Measurements from ENCODE around the gene PLXNB3. TPM values are rescaled to one million over a fixed set of nuclear protein-coding genes. Genes with fewer than 3 reads are reported as not detected.

Gene PLXNB3
- polyA plus RNA-seq, 5 donors = 2.1 to 4.1 (median 3.7) TPM

DNA sequence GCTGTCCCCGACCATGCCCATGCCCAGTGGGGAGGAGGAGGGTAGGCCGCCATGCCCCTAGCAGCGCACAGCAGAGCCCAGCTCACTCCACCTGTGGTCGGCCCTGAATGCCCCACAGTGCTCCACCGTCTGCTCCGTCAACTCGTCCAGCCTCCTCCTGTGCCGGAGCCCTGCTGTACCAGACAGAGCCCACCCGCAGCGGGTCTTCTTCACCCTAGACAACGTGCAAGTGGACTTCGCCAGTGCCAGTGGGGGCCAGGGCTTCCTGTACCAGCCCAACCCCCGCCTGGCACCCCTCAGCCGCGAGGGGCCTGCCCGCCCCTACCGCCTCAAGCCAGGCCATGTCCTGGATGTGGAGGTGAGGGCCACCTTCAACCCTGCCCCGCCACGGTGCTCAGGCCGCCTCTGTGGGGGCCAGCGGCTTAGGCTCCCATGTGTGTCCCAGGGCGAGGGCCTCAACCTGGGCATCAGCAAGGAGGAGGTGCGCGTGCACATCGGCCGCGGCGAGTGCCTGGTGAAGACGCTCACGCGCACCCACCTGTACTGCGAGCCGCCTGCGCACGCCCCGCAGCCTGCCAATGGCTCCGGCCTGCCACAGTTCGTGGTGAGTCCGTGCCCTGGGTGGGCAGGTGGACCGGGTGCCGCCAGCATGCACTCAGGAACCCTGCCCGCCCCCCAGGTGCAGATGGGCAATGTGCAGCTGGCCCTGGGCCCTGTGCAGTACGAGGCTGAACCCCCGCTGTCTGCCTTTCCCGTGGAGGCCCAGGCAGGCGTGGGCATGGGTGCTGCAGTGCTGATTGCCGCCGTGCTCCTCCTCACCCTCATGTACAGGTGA lies 9.9 kb downstream of the PLXNB3 start:
- no peak for DNase-seq

DNA sequence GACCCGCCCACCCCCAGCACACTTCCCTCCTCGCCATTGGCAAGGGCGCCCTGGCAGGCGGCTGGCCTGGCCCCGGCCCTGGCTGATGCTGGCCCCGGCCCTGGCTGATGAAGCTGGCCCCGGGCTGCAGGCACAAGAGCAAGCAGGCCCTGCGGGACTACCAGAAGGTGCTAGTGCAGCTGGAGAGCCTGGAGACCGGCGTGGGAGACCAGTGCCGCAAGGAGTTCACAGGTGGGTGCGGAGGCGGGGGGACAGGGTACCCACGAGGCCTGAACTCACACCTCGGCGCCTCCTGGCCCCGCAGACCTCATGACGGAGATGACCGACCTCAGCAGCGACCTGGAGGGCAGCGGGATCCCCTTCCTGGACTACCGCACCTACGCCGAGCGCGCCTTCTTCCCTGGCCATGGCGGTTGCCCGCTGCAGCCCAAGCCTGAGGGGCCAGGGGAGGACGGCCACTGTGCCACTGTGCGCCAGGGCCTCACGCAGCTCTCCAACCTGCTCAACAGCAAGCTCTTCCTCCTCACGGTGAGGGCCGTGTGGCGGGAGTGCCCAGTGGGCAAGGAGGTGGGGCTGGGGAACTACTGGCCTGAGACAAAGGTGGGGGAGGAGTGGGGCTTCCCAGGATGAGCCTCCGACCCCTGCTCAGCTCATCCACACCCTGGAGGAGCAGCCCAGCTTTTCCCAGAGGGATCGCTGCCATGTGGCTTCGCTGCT lies 10.7 kb downstream of the PLXNB3 start:
- DNase-seq = no peak

- no peak for DNase-seq
Observed at GRCh38 chrX:153775293-153776119, 11.5 kb downstream of the PLXNB3 start.

- DNase-seq = no peak
Observed at GRCh38 chrX:153776120-153776599, 12.1 kb downstream of the PLXNB3 start.

GRCh38 chrX:153776611-153777045 lies 12.6 kb downstream of the PLXNB3 start:
- DNase-seq = no peak

DNA sequence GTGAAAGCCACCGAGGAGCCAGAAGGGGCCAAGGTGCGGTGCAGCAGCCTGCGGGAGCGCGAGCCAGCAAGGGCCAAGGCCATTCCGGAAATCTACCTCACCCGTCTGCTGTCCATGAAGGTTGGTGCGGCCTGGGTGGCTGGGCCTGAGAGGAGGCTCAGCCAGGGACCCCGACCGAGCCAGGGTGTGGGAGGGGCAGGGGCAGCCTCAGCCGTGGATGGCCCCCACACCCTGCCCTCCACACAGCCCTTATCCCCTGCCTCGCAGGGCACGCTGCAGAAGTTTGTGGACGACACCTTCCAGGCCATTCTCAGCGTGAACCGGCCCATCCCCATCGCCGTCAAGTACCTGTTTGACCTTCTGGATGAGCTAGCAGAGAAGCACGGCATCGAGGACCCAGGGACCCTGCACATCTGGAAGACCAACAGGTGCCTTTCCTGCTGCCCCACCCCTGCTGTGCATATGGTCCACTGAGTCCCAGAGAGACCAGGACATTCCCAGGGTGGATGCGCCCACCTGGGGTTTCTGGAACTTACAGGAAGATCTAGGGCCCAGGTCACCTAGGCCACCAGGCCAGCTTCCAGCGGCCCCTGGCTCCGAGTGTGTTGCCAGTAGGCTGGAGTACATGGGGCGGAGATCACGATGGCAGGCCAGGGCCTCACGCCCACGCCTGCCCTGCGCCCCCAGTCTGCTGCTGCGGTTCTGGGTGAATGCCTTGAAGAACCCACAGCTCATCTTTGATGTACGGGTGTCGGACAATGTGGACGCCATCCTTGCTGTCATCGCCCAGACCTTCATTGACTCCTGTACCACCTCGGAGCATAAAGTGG lies 13.4 kb downstream of the PLXNB3 start:
- DNase-seq = no peak

DNA sequence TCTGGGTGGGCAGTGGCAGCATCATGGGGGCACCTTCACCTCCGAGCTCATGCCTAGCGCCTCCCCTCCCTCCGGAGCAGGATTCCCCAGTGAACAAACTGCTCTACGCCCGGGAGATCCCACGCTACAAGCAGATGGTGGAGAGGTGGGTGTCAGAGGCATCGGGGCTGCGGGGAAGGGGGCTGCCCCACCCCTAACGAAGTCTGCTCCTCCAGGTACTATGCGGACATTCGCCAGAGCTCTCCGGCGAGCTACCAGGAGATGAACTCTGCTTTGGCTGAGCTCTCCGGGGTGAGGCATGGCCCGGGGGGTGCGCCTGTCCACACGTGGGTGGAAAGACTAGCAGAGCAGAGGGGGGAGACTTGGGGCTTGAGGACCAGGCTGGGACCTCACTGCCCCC lies 14.1 kb downstream of the PLXNB3 start:
- no peak for DNase-seq

GRCh38 chrX:153778684-153779101 lies 14.6 kb downstream of the PLXNB3 start:
- DNase-seq = no peak

DNA sequence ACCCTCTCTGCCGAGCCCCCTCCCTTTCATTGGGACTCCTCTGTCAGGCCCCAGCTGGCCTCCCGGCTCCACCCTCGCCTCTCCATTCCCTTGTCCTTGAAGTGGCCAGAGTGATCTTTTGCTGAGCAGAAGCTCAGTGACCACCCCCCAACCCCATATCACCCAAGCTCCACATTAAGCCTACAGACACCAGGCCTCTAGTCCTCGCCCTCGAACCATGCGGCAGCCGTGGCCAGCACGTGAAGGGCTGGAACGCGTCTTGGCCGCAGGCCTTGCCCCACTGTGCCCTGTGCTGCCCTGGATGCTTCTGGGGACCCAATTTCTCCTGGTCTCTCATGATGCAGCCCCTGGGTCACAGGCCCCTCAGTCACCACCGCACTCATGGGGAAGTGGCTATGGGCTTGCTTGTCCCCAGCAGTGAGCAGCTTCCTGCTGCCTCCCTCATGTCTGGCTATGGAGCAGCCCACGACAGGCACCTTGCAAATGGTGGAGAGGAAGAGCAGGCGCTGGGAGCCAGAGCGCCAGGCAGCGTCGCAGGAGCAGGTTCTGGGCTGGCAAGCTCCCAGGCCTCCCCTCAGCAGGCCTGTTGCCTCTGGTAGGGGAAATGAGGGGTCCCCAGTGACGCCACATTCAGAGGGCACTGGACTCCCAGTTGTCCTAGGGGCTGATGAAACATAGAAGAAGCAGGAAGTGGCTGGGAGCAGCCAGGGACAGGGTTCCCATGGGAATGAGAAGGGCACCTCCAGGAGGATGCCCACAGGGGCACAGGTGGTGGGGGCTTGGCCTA lies 16.0 kb downstream of the PLXNB3 start:
- no peak for DNase-seq

- DNase-seq = no peak
Observed at GRCh38 chrX:153780678-153781427, 16.8 kb downstream of the PLXNB3 start, which contains the start of gene SRPK3. SRPK3 (plus strand) TSS chrX:153781041; CDS start chrX:153781087, 46 bp downstream.

DNA sequence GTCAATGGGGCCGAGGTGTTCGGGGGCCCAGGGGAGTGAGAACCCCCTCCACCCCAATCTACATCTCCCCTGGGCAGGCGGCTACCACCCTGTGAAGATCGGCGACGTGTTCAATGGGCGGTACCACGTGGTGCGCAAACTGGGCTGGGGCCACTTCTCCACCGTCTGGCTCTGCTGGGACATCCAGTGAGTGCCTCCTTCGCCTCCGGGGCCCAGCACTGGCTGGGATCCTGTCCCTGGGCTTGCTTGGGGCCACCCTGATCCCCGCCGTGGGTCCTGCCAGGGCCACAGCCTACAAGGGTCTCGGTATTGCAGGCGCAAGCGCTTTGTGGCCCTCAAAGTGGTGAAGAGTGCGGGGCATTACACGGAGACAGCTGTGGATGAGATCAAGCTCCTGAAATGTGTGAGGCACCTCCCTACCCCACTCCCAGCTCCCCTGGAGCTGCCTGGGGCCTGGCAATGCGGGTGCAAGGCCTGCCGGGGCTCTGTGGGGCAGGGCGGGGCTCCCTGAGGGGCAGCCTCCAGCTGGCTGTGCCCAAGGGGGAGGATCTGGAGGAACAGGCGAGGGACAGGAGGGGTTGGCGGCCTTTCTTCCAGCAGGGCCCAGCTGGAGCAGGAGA lies 17.5 kb downstream of the PLXNB3 start:
- DNase-seq = no peak

DNA sequence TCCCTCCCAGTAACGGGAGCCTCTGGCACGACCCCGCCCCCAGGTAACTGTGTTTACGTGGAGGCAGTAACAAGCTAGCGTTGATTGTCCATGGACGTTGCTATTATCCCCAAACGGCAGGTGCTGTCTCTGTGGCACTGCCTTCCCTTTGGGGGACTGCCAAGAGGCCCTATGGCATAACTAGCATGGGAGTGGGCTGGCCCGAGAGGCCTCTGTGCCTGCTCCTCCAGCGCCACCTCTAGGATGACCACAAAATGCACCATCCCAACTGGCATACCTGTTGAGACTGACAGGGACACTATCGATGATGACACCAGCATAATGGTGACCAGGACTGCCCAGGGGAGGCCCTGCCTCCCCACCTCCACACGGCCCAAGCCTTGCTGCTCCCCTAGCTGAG lies 18.3 kb downstream of the PLXNB3 start:
- no peak for DNase-seq

DNA sequence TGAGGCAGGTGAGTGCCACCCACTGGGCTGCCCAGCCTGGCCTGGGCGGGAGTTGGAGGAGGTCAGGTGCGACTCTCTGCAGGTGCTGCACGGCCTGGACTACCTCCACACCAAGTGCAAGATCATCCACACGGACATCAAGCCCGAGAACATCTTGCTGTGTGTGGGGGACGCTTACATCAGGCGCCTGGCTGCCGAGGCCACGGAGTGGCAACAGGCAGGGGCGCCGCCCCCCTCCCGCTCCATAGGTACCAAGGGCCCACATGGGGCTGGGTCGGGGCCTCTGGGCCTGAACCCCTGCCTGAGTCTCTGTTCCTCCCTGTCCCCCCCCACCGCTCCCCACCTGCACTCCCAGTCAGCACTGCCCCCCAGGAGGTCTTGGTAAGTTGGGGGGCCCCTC lies 18.8 kb downstream of the PLXNB3 start:
- DNase-seq = no peak

DNA sequence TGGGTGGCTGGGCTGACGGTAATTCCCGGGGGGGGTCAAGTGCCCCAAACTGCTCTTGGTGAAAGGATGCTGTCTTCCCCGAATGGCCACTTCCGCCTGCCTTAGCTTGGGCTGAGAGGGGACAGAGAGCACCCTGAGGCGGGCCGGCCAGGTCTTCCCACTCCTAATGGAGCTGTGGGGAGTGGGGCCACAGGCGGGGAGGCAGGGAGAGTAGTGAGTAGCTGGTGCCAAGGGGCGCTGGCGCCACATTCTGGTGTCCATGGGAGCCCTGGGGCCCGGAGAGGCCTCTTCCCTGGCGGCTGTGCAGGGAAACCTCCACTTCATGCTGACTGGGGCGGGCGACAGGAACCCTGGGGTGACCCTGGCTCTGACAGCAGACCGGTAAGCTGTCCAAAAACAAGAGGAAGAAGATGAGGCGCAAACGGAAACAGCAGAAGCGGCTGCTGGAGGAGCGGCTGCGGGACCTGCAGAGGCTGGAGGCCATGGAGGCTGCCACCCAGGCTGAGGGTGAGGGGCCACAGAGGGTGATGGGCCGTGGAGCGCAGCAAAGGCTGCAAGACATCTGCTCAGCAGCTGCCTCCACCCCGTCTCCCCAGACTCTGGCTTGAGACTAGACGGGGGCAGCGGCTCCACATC lies 19.4 kb downstream of the PLXNB3 start:
- DNase-seq = no peak

DNA sequence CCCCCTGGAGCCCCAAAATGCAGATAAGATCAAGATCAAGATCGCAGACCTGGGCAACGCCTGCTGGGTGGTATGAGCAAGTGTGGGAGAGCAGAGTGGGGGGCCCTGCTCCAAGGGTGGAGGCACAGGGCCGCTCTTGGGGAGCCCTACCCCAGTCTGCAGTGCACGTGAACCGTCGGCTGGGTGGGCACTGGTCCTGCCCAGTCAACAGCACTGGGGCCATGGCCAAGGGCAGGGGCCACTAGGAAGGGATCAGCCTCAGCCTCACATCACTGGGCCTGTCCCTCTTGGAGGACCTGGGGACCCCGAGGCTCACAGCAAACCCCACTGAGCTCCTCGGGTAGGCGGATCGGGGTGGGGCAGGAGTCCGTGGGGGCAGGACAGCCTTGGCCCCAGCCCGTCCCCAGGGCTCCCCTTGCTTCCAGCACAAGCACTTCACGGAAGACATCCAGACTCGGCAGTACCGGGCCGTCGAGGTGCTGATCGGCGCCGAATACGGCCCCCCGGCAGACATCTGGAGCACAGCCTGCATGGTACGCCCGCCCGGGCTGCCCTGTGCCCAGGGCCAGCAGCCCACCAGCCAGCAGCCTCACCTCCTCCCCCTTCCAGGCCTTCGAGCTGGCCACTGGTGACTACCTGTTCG lies 20.4 kb downstream of the PLXNB3 start:
- DNase-seq = no peak

DNA sequence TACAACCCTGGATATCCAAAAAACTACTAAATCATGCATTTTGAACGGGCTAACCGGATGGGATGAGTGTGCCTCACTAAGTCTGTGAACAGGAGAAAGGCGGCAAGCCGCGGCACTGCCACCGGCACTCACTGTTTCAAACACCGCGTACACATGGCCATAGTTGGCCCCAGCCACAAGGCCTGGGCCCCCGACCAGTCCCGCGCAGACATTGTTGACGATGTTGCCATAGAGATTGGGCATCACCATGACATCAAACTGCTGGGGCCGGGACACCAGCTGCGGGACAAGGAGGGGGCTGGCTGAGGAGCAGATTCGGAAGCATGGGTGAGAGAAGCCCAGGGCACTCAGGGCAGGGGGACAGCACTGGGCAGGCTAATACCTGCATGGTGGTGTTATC lies 22.6 kb downstream of the PLXNB3 start:
- no peak for DNase-seq

DNA sequence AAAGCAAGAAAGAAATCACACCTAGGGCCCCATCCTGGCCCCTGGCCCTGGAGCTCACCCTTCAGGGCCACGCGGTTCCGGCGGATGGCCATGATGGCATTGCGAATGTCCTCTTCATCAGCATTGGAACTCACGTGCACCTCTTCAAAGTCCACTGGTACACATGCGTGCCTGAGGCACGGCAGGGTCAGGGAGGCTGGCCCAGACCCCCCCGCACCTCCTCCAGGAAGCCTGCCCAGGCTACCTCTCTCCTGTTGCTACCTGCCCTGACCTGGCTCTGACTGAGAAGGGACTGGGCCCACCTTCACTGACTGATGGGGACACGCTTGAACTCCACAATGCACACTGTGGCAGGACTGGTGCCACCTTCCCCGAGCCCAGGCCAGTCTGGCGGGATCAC lies 25.6 kb downstream of the PLXNB3 start:
- no peak for DNase-seq

All from right lung (tissue), 5 donors.